Measurements from ENCODE around the gene NOSIP.

The NOSIP gene

DNA sequence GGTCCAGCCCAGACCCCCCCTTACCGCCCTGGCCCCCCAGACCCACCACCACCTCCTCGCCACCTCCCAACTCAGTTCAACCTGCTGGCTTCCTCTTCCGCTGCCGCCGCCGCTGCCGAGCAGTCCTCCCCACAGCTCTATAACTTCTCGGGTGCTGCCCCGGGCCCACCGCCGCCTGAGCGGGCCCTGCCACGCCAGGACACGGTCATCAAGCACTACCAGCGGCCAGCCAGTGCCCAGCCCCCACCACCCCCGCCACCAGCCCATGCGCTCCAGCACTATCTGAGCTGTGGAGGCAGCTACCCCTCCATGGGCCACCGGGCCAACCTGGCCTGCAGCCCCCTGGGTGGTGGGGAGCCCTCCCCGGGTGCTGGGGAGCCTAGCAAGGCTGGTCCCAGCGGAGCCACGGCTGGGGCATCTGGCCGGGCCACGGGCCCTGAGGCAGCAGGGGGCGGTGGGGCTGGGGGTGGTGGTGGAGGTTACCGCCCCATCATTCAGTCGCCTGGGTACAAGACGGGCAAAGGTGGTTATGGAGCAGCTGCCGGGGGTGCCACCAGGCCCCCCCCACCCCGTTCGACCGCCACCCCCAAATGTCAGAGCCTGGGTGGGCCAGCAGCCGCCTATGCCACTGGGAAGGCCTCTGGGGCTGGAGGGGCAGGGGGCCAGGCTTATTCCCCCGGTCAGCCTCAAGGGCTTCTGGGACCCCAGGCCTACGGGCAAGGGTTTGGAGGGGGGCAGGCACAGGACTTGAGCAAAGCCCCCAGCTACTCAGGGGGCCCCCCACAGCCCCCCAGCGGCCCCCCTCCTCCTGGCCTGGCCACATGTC lies 14.8 kb upstream of the NOSIP start:
- DNase-seq = no peak

DNA sequence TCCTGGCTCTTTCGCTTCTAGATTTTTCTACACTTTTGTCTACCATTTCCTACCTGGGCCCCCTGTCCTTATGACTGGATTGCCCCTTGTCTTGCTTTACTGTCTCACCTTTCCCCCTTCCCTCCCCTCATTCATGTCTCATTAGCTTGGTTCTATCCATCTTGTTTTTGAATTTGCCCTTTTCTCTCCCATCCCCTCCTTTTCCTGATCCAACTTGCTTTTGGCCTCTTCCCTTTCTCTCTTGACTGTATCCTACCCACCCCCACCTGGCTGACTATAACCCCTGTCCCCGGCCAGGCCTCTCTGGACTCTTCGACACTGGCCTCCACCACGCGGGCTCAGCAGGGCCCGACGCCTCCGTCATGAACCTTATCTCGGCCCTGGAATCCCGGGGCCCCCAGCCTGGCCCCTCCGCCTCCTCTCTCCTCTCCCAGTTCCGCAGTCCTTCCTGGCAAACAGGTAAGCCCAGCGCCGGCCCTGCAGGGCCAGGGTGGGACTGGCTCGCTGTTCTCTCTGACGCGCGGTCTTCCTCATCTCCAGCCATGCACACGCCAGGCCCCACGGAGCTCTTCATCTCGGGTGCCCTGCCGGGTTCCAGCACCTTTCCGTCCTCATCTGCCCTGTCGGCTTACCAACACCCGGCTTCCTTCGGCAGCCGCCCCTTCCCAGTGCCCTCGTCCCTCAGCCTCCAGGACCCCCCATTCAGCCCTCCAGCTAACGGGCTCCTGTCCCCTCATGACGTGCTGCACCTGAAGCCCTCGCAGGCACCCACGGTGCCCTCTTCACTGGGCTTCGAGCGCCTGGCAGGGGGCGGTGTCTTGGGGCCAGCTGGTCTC lies 14.0 kb upstream of the NOSIP start:
- DNase-seq = no peak

GRCh38 chr19:49593233-49594113 lies 13.1 kb upstream of the NOSIP start:
- peak; percentile 97 for DNase-seq

GRCh38 chr19:49592486-49593232 lies 12.3 kb upstream of the NOSIP start:
- DNase-seq = peak; percentile 69

DNA sequence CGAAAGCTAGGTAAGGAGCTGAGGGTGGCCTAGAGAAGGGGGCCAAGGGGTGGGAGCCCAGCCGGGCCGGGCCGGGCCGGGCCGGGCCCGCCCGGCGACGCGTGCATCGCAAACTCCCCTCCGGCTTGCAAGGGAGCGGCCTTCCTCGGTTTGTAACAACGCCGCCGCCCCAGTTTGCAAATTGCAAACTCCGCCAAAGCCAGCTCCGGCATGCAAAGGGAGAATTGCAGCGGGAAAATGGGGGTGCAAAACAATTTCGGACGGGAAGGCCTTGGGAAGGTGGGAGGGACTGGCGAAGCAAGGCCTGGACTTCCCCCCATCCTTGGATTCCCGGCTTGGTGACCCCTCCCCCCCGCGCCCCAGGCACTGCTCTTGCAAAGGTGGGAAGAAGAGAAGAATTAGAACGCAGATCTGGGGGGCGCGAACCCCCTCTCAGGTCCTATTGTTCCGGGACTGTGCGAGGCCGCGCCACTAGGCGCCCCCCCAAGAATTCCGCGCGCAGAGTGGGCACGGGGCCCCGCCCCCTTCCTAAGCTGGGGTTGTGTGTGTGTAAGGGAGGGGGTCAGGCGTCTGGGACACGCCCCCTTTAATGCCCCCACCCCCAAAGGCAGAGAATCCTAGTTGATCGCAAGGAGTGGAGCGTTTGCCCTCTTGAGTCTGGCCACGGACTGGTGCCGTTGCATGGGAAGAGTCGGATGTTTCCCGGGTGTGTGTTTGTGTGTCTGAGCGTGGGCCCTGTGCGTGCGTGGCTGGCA lies 11.6 kb upstream of the NOSIP start:
- DNase-seq = peak; percentile 78

- peak; percentile 88 for DNase-seq
These were observed 10.8 kb upstream of the NOSIP start, which contains the start of gene PRR12 for GRCh38 chr19:49590971-49591730. PRR12 (plus strand) TSS chr19:49591182; CDS start chr19:49591655, 473 bp downstream.

- DNase-seq = peak; percentile 99
These were observed 10.0 kb upstream of the NOSIP start for GRCh38 chr19:49590071-49590970.

GRCh38 chr19:49589502-49589905 lies 9.1 kb upstream of the NOSIP start:
- no peak for DNase-seq

DNA sequence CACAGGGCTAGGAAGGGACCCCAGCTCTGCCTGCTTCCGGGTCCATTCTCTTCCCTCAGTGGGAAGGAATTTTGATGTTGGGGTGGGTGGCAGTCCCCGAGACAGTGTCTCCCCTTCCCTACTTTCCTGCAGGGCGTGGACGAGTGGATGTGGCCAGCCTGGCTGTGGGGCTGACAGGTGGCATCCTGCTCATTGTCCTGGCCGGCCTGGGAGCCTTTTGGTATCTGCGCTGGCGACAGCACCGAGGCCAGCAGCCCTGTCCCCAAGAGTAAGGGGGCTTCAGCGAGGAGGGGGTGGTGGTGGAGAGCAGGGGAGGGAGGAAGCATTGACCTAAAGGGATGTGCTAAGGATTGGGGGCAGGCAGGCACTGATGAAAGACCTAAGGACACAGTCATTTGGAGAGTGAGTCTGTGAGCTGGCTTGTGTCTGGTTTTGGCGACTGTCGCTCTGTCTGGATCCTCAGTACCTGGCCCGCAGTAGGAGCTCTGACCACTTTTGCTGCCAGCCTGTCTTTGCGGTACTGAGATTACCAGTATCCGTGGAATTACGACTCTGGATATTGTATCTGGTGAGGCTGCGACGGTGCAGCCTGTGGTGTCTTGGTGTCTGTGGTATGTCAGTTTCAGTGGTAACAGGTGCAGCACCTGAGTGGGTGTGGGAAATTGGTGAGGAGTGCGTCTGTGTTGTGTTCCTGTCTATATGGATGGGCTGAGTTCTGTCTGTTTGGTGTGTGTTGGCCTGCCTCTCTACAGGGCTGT lies 8.2 kb upstream of the NOSIP start:
- DNase-seq = no peak

GRCh38 chr19:49587227-49587626 lies 6.9 kb upstream of the NOSIP start:
- DNase-seq = no peak

DNA sequence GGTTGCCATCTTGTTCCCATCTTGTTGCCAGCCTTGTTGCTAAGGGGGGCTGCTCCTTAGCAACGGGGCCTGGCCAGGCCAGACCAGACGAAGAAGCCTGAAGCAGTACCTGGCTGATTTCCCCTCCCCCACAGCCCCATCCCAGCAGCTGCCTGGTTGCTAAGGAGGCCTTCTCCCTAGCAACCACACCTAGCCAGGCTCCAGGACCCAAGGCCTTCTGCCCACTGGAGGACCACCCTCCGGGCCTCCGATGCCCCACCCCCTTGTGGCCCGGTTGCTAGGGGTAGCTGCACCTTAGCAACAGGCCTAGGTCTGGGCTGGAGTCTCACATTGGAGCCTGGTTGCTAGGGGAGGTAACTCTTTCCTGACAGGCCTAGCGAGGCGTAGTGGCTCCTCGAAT lies 4.7 kb upstream of the NOSIP start:
- DNase-seq = peak; percentile 57

DNA sequence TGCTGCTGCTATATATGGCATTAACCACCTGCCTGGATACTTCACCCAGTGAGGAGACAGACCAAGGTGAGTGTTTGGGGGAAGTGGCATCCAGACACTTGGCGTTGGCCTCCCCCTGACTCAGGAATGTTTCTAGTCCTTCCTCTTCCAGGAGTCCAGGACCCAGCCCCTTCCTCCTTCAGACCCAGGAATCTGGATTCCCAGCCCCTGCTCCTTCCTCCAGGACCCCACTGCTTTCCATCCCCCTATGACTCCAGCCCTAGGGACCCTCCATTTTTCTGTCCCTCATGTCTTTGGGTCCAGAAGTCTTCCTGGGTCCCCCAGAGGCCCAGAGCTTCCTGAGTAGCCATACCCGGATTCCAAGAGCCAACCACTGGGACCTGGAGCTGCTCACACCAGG lies 2.9 kb upstream of the NOSIP start:
- no peak for DNase-seq

DNA sequence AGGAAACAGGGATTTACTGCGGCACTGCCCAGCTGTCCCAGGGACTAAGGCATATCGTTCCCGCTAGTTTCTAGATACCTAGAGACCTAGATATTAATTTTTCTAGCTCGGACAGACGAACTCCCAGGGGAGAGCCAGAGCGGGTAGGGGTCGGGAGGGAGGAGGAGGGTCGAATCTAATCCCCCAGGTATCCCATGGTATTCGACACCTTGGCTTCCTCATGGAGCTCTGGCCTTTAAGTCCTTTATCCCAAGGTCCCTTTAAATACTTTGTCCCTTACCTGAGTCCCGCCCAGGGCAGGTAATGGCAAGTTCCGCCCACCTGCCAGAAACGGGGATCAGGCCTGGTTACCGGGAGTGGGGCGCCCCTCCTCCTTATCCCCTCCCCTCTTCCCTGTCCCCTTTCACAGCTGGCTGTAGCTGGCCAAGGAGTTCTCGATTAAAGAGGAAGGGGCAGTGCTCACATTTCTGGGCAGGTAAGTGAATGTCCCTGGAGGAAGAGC lies 702 bp upstream of the NOSIP start, which contains the start of gene PRRG2:
Gene PRRG2, plus strand, starts transcription at position 310 of the 502 bp plus-strand sequence. CDS start 1,904 bp downstream, outside the sequence.
- peak; percentile 53 for DNase-seq

- DNase-seq = no peak
These were observed 451 bp downstream of the NOSIP start for GRCh38 chr19:49579947-49580263.

GRCh38 chr19:49579193-49579592 lies 1.2 kb downstream of the NOSIP start:
- no peak for DNase-seq

DNA sequence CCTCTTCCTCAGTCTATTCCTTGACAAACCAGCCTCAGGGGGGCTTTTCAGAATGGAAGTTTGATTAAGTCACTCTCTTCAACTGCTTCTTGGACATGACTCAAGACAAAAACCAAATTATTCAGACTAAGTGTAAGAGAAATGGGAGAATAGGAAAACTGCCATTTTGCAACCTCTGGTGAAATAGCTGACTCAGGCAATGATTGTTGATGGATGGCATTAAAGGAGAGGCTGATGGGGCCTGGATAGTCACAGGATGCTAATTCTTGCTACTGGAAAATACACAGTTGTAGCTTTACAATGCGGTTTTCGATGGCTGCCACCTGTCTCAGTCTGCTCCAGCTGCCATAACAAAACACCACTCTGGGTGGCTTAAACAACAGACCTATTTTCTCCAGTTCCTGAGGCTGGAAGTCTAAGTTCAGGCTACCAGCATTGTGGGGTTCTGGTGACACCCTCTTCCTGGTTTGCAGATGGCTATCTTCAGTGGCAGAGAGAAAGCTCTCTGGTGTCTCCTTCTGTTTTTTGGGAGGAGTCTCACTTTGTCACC lies 6.1 kb downstream of the NOSIP start:
- DNase-seq = no peak

GRCh38 chr19:49573425-49573824 lies 6.9 kb downstream of the NOSIP start:
- DNase-seq = no peak

DNA sequence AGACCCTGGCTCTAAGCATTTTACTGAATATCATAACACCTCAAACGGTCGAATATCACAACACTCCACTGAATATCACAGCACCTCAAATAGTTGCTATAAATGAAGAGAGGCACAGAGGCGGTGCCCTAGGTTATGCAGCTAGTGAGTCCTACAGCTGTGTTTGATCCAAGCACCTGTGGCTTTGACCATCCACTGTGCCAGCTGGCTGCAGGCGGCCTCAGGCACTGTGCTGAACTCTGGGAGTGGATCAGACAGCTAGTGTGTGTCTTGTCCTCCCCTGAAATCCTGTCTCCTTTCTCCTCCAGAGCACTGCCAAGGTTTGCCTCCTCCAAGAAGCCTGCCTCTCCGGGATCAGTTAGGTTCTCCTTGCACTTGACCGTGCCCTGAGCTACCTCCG lies 7.3 kb downstream of the NOSIP start:
- no peak for DNase-seq

Data from NCI-H69 (cell line).